T-helper 2 cell treated with Interferon-gamma antibody and Interleukin-4, amounts not matched to agents 5 μg/mL and 100 μg/mL, for 36 hours (primary cell): ENCODE results near the gene FLT1.

Source experiments
- DNase-seq: peaks from one replicate; pipeline ENCODE4 v3.0.0; 2021; ENCODE audit warnings: low spot score
- H3K27ac Mint-ChIP-seq: one replicate; pipeline ENCODE4 v1.8.0; 2021; ENCODE audit warnings: mild to moderate bottlenecking, mixed read lengths
- H3K27me3 Mint-ChIP-seq: one replicate; pipeline ENCODE4 v1.8.0; 2021; ENCODE audit warnings: low read depth, mixed read lengths
- H3K36me3 Mint-ChIP-seq: one replicate; pipeline ENCODE4 v1.8.0; 2021; ENCODE audit warnings: low read depth, mixed read lengths
- H3K4me1 Mint-ChIP-seq: one replicate; pipeline ENCODE4 v1.8.0; 2021; ENCODE audit warnings: low read depth, mixed read lengths
- H3K4me3 Mint-ChIP-seq: one replicate; pipeline ENCODE4 v1.8.0; 2022; ENCODE audit warnings: mild to moderate bottlenecking, moderate library complexity, mixed read lengths
- H3K9me3 Mint-ChIP-seq: one replicate; pipeline ENCODE4 v1.8.0; 2021; ENCODE audit warnings: mixed read lengths

Gene FLT1

DNA sequence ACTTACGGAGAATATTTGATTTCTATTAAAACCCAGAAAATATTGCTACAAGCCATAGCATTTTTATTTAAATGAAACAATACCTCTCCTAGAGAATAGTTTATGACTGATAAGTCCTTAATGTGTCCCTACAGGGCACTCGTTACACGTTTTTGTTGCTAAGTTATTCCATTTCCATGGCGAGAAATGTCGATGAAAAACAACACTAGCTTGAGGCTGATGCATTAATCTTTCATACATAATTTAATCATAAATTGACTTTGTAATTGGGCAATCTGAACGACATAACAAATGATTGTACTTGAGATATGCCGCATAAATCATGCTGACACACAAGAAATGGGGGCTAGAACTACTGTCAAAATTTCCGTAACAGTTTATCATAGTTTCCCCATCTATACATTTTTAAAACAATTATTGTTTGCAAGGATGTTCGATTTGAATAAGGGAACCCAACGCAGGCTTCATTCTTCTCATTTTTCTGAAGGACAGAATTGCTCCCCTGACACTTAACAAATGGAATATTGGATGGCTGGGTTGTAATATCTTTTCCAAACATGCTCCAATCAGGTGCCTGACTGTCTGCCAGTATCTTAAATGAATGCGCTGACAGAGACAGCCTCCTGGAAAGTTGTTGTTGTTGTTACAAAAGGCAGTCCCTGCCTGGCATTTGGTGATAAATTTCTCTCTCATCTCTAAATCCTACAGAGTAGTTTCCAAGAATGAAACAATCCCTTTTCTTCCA, 61.9 kb downstream of the FLT1 start:
- Mint-ChIP-seq H3K36me3 (no peaks in the 10 kb centered on the region), H3K27ac (no peak overlapping the region), H3K4me3 (no peak overlapping the region), H3K4me1 (no peaks in the 10 kb centered on the region), H3K9me3 (no peaks in the 10 kb centered on the region), H3K27me3 (no peaks in the 10 kb centered on the region)
- no peak for DNase-seq

DNA sequence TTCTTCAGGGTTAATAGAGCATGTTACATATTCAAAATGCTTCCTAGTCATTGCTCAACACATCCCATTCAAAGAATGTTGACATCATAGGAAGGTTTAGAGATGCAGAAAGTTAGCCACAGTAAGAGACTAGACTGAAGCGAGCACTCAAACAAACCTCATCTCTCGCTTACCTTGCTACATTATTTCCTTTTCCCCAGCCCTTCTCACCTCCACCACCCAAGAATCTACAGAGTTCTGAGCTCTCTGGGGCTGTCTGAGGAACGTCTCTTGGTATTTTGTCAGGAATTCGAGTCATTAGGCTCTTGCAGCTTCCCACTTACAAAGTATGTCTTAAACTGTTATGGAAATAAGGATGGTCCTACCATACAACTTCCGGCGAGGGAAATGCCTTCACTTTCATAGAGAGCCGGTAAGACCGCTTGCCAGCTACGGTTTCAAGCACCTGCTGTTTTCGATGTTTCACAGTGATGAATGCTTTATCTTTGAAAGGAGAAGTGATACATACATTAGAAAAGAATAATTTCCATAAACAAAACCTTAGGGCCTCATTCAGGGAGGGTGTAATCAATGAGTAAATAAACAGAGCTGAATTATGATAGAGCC, 65.1 kb downstream of the FLT1 start:
- Mint-ChIP-seq H3K36me3 (no peaks in the 10 kb centered on the region), H3K9me3 (no peaks in the 10 kb centered on the region), H3K4me1 (no peaks in the 10 kb centered on the region), H3K4me3 (no peak overlapping the region), H3K27ac (no peak overlapping the region), H3K27me3 (no peaks in the 10 kb centered on the region)
- no peak for DNase-seq

DNA sequence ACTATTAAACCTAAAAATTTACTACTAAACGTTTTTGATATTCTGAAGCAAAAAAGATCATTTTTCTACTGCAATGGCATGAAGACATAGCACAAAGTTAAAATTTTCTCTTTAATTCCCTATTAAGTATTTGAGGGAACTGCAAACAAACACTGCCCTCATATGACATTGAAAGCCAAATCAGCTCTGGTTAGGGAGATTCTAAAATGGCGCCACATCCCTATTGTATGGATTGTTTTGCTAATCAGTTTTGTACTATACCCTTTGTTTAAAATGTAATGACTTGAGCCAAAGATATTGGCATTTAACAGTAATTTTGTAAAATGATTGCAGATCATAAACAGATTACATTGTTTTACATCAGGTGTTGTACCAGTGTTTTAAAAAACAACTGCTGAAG, 65.8 kb downstream of the FLT1 start:
- no peak for DNase-seq
- H3K27ac Mint-ChIP-seq = no peak overlapping the region
- H3K27me3 Mint-ChIP-seq = no peaks in the 10 kb centered on the region
- H3K9me3 Mint-ChIP-seq = no peaks in the 10 kb centered on the region
- H3K4me1 Mint-ChIP-seq = no peaks in the 10 kb centered on the region
- H3K36me3 Mint-ChIP-seq = no peaks in the 10 kb centered on the region
- H3K4me3 Mint-ChIP-seq = no peak overlapping the region

DNA sequence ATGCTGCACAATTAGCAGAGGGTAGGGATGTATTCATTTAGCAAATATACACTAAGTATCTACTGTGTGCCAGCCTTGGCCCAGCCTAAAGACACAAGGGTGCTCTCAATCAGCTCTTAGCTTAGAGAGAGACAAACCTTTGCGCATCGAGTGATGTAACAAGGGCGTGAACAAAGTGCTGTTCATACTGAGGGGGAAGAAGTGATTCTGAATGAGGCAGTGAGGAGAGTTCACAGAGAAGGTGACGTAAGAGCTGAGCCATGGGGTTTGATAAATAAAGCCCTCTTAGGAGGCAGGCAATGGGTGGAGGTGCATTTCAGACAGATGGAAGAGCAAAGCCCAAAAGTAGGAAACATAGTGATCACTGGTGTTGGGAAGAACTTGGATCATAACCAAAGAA, 68.5 kb downstream of the FLT1 start:
- Mint-ChIP-seq H3K4me3 (no peak overlapping the region), H3K4me1 (peaks cover 9% of the 10 kb centered on the region), H3K27ac (no peak overlapping the region), H3K36me3 (no peaks in the 10 kb centered on the region), H3K27me3 (peaks cover 5% of the 10 kb centered on the region), H3K9me3 (no peaks in the 10 kb centered on the region)
- DNase-seq = no peak

DNA sequence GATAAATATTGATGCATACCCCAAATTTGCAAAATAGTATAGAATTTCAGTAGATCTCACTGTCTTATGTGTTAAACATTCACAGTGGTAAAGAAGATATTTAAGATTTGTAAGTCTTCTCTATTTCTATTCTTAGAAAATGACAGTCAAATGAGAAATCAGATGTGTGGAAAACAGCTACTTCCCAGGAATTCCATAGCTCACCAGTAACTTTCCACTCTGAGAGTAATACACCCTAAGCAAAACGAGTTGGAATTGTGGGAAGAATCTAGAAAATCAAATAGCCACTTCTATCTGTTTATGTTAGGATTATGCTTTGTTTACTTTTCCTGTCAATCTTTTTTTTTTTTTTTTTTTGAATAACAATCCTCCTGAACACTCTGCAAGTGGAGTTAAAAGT, 69.1 kb downstream of the FLT1 start:
- Mint-ChIP-seq H3K27me3 (peaks cover 5% of the 10 kb centered on the region), H3K27ac (no peak overlapping the region), H3K9me3 (no peaks in the 10 kb centered on the region), H3K4me1 (peaks cover 9% of the 10 kb centered on the region), H3K36me3 (no peaks in the 10 kb centered on the region), H3K4me3 (no peak overlapping the region)
- DNase-seq = no peak

DNA sequence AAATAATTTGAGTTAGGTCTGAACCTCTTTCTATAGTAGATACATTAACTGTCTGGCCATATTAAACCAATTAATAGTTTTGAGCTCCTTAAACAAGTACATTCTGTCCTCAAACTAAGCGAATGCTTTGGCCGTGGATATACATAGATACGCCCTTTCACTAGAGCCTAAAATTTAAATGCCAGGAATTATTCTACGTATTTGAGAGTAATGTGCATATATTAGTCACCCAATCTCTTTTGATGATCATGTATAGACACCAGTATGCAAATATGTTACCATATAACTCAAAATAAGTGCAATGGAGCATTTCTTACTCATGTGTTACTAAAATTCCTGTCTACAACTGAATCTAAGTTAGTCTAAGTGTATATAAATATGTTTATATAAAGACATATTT, 70.4 kb downstream of the FLT1 start:
- peaks cover 9% of the 10 kb centered on the region for H3K4me1 Mint-ChIP-seq
- no peak for DNase-seq
- peaks cover 5% of the 10 kb centered on the region for H3K27me3 Mint-ChIP-seq
- no peaks in the 10 kb centered on the region for H3K36me3 Mint-ChIP-seq
- no peaks in the 10 kb centered on the region for H3K9me3 Mint-ChIP-seq
- H3K4me3 Mint-ChIP-seq = no peak overlapping the region
- H3K27ac Mint-ChIP-seq = no peak overlapping the region

DNA sequence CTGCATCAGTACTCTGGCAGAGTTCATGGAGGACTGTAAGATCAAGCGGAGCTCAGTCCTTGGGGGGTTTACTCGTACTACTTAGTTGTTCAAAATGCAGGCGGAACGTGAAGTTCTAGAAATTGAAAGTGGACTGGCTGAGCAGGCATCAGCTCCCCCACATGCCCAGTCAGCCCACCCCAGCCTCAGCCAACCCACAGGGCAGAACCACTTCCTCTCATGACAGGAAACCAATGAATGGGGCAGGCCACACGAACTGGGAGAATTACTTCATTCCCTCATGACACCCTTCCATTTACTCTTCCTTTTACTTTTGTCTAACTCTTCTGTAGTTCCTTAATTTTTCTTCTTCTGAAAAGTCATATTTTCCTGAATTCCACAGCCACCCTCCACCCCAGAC, 71.9 kb downstream of the FLT1 start:
- peak overlapping the region; percentile 51 for H3K4me3 Mint-ChIP-seq
- H3K9me3 Mint-ChIP-seq = no peaks in the 10 kb centered on the region
- no peaks in the 10 kb centered on the region for H3K36me3 Mint-ChIP-seq
- peak; percentile 7 for DNase-seq
- H3K27me3 Mint-ChIP-seq = peaks cover 5% of the 10 kb centered on the region
- peaks cover 9% of the 10 kb centered on the region for H3K4me1 Mint-ChIP-seq
- no peak overlapping the region for H3K27ac Mint-ChIP-seq

DNA sequence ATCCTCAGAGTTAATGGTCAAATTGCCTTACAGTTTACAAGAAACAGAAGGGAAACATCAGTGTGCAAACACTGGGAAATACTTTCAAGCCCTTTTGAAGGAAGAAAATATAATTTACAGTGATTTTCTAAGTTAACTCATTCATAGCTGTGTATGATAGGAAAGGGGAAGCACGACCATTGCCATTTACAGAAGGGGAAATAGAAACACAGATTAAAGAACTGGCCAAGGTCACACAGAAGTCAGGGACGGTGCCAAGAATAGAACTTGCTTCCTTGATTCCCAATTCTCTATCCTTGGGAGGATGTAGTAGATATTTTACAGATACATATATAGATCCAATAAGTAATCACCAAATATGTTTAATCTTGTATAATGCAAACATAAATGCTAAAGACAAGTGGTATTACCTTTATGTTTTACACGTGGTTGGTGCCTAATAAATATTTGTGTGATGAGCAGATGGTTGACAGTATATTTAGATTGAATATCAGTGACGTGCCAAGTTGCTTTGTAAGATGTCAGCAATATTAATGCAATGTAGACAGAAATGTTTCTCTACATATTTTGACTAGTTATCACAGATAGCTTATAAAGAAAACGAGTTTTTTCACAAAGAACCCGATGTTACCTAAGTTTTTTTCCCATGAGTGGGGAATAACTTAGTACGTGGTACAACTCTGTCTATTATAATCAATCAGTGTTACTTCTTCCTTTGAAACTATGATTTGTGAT, 73.1 kb downstream of the FLT1 start:
- DNase-seq = no peak
- no peak overlapping the region for H3K27ac Mint-ChIP-seq
- peaks cover 5% of the 10 kb centered on the region for H3K27me3 Mint-ChIP-seq
- peaks cover 9% of the 10 kb centered on the region for H3K4me1 Mint-ChIP-seq
- no peaks in the 10 kb centered on the region for H3K9me3 Mint-ChIP-seq
- H3K36me3 Mint-ChIP-seq = no peaks in the 10 kb centered on the region
- no peak overlapping the region for H3K4me3 Mint-ChIP-seq

DNA sequence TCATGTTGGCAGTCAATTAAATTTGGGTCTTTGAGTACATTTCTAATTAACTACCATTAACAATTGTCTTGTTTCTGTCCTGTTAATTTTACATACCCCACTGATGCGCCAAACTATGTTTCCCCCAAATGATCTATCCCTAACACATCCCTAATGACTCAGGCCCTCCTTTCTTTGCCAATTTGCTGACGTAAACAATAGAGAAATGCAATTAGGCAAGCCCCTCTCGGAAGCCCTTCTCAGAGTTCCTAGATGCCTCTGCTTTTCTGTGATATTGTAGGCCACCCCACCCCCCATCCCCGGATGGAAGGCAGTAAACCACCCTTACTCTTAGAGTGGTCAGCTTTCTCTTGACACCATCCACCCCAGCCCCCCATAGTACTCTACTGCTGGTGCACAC, 74.2 kb downstream of the FLT1 start:
- peaks cover 5% of the 10 kb centered on the region for H3K27me3 Mint-ChIP-seq
- H3K4me1 Mint-ChIP-seq = peaks cover 9% of the 10 kb centered on the region
- H3K4me3 Mint-ChIP-seq = no peak overlapping the region
- no peak overlapping the region for H3K27ac Mint-ChIP-seq
- DNase-seq = no peak
- no peaks in the 10 kb centered on the region for H3K36me3 Mint-ChIP-seq
- no peaks in the 10 kb centered on the region for H3K9me3 Mint-ChIP-seq

DNA sequence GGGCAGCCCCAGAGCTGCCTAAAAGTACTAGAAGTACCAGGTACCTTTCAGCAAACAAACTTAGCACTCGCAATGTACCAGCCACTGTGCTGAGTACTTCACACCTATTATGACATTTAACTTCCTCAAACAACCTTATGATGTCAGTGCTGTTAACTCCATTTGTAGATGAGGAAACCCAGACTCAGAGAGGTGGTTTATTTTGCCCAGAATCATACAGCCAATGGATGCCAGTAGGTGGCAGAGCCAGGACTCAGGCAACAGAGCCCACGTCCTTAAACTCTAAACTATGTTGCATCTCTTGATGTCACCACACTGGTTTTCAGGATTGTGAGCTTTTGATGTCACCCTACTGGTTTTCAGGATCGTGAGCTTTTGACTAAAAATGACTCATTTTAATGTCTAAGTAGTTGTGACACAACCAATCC, 78.9 kb downstream of the FLT1 start:
- H3K27ac Mint-ChIP-seq = no peak overlapping the region
- no peaks in the 10 kb centered on the region for H3K27me3 Mint-ChIP-seq
- DNase-seq = no peak
- H3K36me3 Mint-ChIP-seq = no peaks in the 10 kb centered on the region
- no peak overlapping the region for H3K4me3 Mint-ChIP-seq
- no peaks in the 10 kb centered on the region for H3K9me3 Mint-ChIP-seq
- H3K4me1 Mint-ChIP-seq = peaks cover 2% of the 10 kb centered on the region

DNA sequence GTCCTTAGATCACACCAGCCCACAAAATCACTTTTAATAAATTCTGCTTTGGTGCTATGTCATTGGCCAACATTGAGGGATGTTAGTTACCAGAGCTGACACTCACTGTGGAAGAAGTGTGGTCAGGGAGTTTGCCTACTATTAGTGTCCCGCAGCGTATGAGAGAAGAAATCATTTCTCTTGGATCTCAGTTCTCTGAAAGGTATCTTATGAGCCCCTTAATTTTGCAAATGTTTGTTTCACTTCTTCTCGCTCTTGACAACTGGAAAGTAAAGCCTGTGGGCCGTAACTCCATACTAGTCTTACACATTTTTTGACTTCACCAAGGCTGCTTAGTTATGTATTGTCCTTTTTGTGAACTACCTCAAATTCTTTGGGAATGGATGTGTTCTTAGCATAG, 80.9 kb downstream of the FLT1 start:
- no peaks in the 10 kb centered on the region for H3K9me3 Mint-ChIP-seq
- no peaks in the 10 kb centered on the region for H3K27me3 Mint-ChIP-seq
- no peak overlapping the region for H3K27ac Mint-ChIP-seq
- H3K36me3 Mint-ChIP-seq = no peaks in the 10 kb centered on the region
- peaks cover 2% of the 10 kb centered on the region for H3K4me1 Mint-ChIP-seq
- no peak for DNase-seq
- H3K4me3 Mint-ChIP-seq = no peak overlapping the region

DNA sequence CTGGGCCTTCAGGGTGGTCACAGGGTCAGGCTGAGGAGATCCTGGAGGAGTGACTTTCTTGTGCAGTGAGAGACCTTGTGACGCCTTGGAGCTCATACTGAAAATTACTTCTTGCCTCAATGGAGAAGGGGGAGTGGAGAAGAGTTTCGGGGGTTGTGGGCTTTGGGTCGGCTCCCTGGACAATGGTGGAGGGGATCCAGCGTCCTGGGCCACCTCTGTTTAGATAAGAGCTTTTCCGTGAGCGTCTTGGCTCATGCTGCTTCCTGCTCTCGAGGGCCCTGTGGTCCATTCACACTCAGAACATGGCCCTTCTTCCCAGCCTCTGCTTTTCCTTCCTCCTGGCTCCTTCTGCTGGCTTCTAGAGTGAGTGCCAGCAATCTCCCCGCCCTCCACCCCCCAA, 81.9 kb downstream of the FLT1 start:
- Mint-ChIP-seq H3K4me1 (peaks cover 5% of the 10 kb centered on the region), H3K9me3 (no peaks in the 10 kb centered on the region), H3K27me3 (no peaks in the 10 kb centered on the region), H3K27ac (no peak overlapping the region), H3K4me3 (no peak overlapping the region), H3K36me3 (no peaks in the 10 kb centered on the region)
- DNase-seq = no peak

DNA sequence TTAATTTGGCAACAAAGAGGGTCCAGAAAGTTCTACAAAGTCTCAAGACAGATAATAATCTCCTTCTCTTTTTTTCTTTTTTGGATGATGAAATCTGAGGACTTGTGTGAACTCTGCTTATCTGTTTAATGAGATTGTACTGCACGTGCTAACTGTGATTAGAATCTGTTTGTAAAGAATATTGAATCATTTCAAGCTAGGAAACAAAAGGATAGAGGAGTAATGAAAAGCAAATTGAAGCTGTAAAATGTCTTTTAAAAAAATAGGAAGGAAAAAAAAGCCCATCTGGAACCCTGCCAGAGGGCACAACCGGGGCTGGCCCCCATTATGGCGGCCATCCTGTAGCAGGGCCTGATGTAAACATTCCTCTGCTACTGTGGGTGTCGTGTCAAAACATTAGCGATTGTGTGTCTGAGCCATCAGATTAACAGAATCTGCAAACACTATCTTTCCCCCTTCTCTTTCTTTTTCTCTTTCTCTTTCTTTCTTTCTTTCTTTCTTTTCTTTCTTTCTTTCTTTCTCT, 83.0 kb downstream of the FLT1 start:
- Mint-ChIP-seq H3K36me3 (no peaks in the 10 kb centered on the region), H3K9me3 (no peaks in the 10 kb centered on the region), H3K27ac (no peak overlapping the region), H3K4me1 (peaks cover 5% of the 10 kb centered on the region), H3K27me3 (no peaks in the 10 kb centered on the region), H3K4me3 (no peak overlapping the region)
- no peak for DNase-seq

DNA sequence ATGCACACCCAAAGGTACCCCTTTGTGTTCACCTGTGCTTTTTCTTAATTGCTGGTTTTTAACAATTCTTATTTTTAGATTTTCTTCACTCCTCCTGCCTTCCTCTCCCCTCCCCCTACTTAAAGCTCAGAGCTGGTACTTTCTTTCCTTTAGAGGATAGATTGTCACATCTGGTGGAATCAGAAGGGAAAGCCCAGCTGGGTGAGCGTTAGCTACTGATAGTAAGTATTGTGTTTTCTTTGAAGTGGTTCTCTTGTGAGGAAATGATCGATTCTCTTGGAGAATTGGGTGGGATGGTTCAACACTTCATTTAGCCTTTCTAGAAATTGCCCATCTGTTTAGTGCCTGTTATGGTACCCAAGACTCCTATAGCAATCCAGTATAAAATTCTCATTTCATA, 84.8 kb downstream of the FLT1 start:
- Mint-ChIP-seq H3K4me1 (peaks cover 5% of the 10 kb centered on the region), H3K9me3 (no peaks in the 10 kb centered on the region), H3K36me3 (no peaks in the 10 kb centered on the region), H3K4me3 (no peak overlapping the region), H3K27me3 (no peaks in the 10 kb centered on the region), H3K27ac (no peak overlapping the region)
- no peak for DNase-seq
